Measurements from ENCODE around the gene PIK3IP1. TPM values are rescaled to one million over a fixed set of nuclear protein-coding genes. Genes with fewer than 3 reads are reported as not detected.

The PIK3IP1 gene
- total RNA-seq, 4 donors from 2014 or later = 39.8 to 88.4 (median 48.1) TPM

- Histone ChIP-seq H3K36me3 (peaks cover 30 to 31% of the 10 kb centered on the region in 2 donors), H3K4me3 (replicated peaks in 1 of 3) (no peak overlapping the region), H3K27me3 (no peaks in the 10 kb centered on the region), H3K9me3 (no peaks in the 10 kb centered on the region), H3K4me1 (peaks cover 62 to 72% of the 10 kb centered on the region in 2 donors), H3K27ac (peak overlapping the region; percentile 89 to 97 (median 90))
- DNase-seq = peak; percentile 86 to 87
- WGBS, 2 donors = 21 to 34% methylated on average over 3 of the region's 3 CpGs
- TF ChIP-seq, protein P1, sequence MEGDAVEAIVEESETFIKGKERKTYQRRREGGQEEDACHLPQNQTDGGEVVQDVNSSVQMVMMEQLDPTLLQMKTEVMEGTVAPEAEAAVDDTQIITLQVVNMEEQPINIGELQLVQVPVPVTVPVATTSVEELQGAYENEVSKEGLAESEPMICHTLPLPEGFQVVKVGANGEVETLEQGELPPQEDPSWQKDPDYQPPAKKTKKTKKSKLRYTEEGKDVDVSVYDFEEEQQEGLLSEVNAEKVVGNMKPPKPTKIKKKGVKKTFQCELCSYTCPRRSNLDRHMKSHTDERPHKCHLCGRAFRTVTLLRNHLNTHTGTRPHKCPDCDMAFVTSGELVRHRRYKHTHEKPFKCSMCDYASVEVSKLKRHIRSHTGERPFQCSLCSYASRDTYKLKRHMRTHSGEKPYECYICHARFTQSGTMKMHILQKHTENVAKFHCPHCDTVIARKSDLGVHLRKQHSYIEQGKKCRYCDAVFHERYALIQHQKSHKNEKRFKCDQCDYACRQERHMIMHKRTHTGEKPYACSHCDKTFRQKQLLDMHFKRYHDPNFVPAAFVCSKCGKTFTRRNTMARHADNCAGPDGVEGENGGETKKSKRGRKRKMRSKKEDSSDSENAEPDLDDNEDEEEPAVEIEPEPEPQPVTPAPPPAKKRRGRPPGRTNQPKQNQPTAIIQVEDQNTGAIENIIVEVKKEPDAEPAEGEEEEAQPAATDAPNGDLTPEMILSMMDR (IDR thresholded peaks at IDR 0.05) = no peak
- TF ChIP-seq POLR2A (IDR thresholded peaks at IDR 0.05) = peak in 1 of 2 donors; percentile 77
- intact Hi-C loops (cut with DNase I) = loop anchor here (5.0 kb wide), 1 partner anchor 59 kb away; the partner anchor contains the start of gene LIMK2
Observed at GRCh38 chr22:31271485-31271884, 20.8 kb downstream of the PIK3IP1 start.

DNA sequence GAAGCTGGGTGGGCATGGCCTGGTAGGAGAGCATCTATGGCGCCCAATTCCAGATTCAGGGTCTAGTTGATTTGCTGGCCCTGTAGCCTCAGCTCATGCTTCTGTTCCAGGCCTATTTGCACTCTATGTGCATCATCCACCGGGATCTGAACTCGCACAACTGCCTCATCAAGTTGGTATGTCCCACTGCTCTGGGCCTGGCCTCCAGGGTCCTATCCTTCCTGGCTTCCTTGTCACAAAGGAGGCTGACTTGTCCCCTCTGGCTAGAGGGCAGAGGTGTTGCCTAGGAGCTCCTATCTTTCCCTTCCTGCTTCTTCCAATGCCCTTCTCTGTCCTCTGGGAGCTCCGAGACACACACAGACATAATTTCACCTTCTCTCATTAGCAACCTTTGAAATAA, 21.3 kb downstream of the PIK3IP1 start:
- H3K4me1 ChIP-seq = peaks cover 62 to 72% of the 10 kb centered on the region in 2 donors
- DNase-seq = no peak
- H3K27ac ChIP-seq = peak overlapping the region; percentile 89 to 97 (median 90)
- peaks cover 32 to 34% of the 10 kb centered on the region in 2 donors for H3K36me3 ChIP-seq
- 92 to 96% methylated on average over 4 of the region's 4 CpGs for WGBS, 2 donors
- no peaks in the 10 kb centered on the region for H3K27me3 ChIP-seq
- no peak overlapping the region for H3K4me3 ChIP-seq (replicated peaks in 1 of 3)
- TF ChIP-seq, protein P1 (IDR thresholded peaks at IDR 0.05) = no peak
- H3K9me3 ChIP-seq = no peaks in the 10 kb centered on the region
- intact Hi-C loops (cut with DNase I) = loop anchor here (5.0 kb wide), 1 partner anchor 59 kb away; the partner anchor contains the start of gene LIMK2

DNA sequence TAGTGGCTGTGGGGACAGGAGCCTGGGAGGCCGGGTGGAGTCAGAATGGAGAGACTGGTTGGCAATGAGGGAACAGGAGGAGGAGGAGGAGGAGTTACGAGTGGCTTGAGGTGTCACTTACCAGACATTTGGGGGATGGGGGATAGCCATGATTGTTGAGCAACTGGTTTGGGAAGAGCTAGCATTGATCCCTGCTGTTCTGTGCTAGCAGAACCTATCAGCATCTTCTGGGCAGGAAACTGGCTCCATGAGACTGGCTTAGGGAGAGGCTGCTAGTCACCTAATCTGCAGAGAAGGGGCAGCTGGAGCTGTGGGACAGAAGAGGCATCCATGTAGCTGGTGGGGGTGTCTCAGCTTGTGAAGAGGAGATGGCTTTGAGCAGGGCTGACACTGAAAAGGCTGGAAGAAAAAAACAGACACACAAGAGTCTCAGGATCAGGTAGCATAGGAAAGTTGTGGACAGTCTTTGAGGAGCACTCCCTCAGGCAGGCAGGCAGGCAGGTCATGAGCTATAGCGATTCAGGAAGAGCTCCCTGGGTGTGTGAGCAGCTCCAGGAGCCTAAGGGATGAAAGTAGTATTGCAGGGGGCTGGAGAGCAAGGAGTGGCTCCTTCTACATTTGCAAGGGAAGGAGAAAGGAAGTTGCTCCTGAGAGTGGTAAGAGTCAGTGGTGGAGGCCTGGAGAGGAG, 22.3 kb downstream of the PIK3IP1 start:
- 49 to 76% methylated on average over 2 to 3 of the region's 3 CpGs for WGBS, 2 donors
- H3K4me1 ChIP-seq = peaks cover 62 to 72% of the 10 kb centered on the region in 2 donors
- H3K4me3 ChIP-seq (replicated peaks in 1 of 3) = no peak overlapping the region
- peak; percentile 30 to 42 for DNase-seq
- H3K27ac ChIP-seq = peak overlapping the region; percentile 89 to 97 (median 90)
- H3K36me3 ChIP-seq = peaks cover 26% of the 10 kb centered on the region in 2 donors
- intact Hi-C loops (cut with DNase I) = loop anchor here (5.0 kb wide), 1 partner anchor 58 kb away; the partner anchor contains the start of gene LIMK2
- no peak for TF ChIP-seq POLR2A (IDR thresholded peaks at IDR 0.05)
- TF ChIP-seq, protein P1 (IDR thresholded peaks at IDR 0.05) = peak in 1 of 6 experiments; percentile 9
- no peaks in the 10 kb centered on the region for H3K9me3 ChIP-seq
- H3K27me3 ChIP-seq = no peaks in the 10 kb centered on the region

DNA sequence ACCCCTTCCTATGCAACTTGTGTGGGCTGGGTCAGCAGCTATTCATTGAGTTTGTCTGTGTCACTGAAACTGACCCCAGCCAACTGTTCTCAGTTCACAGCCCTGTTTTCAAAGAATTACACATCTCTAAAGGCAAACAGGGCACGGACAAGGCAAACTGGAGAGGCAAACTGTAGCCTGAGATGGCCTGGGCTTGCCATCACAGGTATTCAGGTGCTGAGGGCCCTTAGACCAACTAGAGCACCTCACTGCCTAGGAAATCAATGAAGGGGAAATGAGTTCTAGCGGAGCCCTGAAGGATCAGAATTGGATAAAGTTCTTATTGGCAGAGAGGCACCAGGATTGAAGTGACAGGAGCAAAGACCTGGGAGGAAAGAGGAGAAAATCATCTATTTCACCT, 24.0 kb downstream of the PIK3IP1 start:
- H3K27me3 ChIP-seq = no peaks in the 10 kb centered on the region
- TF ChIP-seq, protein P1 (IDR thresholded peaks at IDR 0.05) = no peak
- peak in 1 of 2 donors; percentile 6 for TF ChIP-seq POLR2A (IDR thresholded peaks at IDR 0.05)
- 34 to 46% methylated on average over 2 of the region's 2 CpGs for WGBS, 2 donors
- H3K27ac ChIP-seq = peak overlapping the region; percentile 89 to 97 (median 90)
- H3K4me1 ChIP-seq = peaks cover 56 to 70% of the 10 kb centered on the region in 2 donors
- peak; percentile 73 to 77 for DNase-seq
- peaks cover 18 to 22% of the 10 kb centered on the region in 2 donors for H3K36me3 ChIP-seq
- intact Hi-C loops (cut with DNase I) = no loop called here
- no peaks in the 10 kb centered on the region for H3K9me3 ChIP-seq
- no peak overlapping the region for H3K4me3 ChIP-seq (replicated peaks in 1 of 3)
